ENCODE results near the gene CUBN.

CUBN gene

GRCh38 chr10:16999665-17000451 lies 129.8 kb downstream of the CUBN start:
- no peak for DNase-seq (ENCODE audit: low read depth, low spot score)
- no peak for TF ChIP-seq CTCF (IDR thresholded peaks at IDR 0.05; ENCODE audit: insufficient read depth, low read length, missing control alignments)
- H3K4me3 ChIP-seq (ENCODE audit: low read depth, low read length), result no peak overlapping the region
- POLR2A ChIA-PET, result interaction anchor here (1.5 to 2.9 kb wide), 2 partner anchors 13 to 229 kb away, joined by 4 to 16 read pairs; partner anchors contain the start of gene VIM
- CTCF ChIA-PET, result interaction anchor here (0.9 to 3.2 kb wide), 3 partner anchors 10 to 217 kb away, joined by 3 to 12 read pairs (median 3); no protein-coding TSS in a partner anchor

GRCh38 chr10:16996530-16996964 lies 133.1 kb downstream of the CUBN start:
- ChIA-PET POLR2A (interaction anchor here (0.7 to 1.8 kb wide), 7 partner anchors 10 to 234 kb away, joined by 3 to 6 read pairs (median 3); partner anchors contain the start of gene VIM), CTCF (interaction anchor here (0.9 to 1.8 kb wide), 2 partner anchors 205 to 260 kb away, joined by 3 to 4 read pairs; partner anchors contain the start of gene TRDMT1)
- DNase-seq (ENCODE audit: low read depth, low spot score), result no peak
- TF ChIP-seq CTCF (IDR thresholded peaks at IDR 0.05; ENCODE audit: insufficient read depth, low read length, missing control alignments), result no peak
- no peak overlapping the region for H3K4me3 ChIP-seq (ENCODE audit: low read depth, low read length)

- TF ChIP-seq CTCF (IDR thresholded peaks at IDR 0.05; ENCODE audit: insufficient read depth, low read length, missing control alignments), result no peak
- DNase-seq (ENCODE audit: low read depth, low spot score), result no peak
- ChIA-PET CTCF (interaction anchor here (0.9 to 1.8 kb wide), 2 partner anchors 8 to 205 kb away, joined by 3 to 4 read pairs; partner anchors contain the start of gene TRDMT1), POLR2A (interaction anchor here (0.7 to 1.8 kb wide), 7 partner anchors 9 to 234 kb away, joined by 3 to 6 read pairs (median 3); partner anchors contain the start of gene VIM)
- H3K4me3 ChIP-seq (ENCODE audit: low read depth, low read length), result no peak overlapping the region
These were observed 133.6 kb downstream of the CUBN start for GRCh38 chr10:16995867-16996529.

- no peak for DNase-seq (ENCODE audit: low read depth, low spot score)
- no peak for TF ChIP-seq CTCF (IDR thresholded peaks at IDR 0.05; ENCODE audit: insufficient read depth, low read length, missing control alignments)
- ChIA-PET CTCF (interaction anchor here (1.0 kb wide), 1 partner anchor 119 kb away, joined by 3 read pairs; no protein-coding TSS in a partner anchor), POLR2A (interaction anchor here (1.0 kb wide), 1 partner anchor 236 kb away, joined by 7 read pairs; the partner anchor contains the start of gene VIM)
- H3K4me3 ChIP-seq (ENCODE audit: low read depth, low read length), result no peak overlapping the region
These were observed 136.4 kb downstream of the CUBN start for GRCh38 chr10:16993186-16993585.

- DNase-seq (ENCODE audit: low read depth, low spot score), result no peak
- ChIA-PET POLR2A (interaction anchor here (0.7 to 1.0 kb wide), 3 partner anchors 61 to 236 kb away, joined by 3 to 7 read pairs (median 3); partner anchors contain the start of gene VIM), CTCF (interaction anchor here (1.0 kb wide), 1 partner anchor 118 kb away, joined by 3 read pairs; no protein-coding TSS in a partner anchor)
- peak overlapping the region; percentile 32 for H3K4me3 ChIP-seq (ENCODE audit: low read depth, low read length)
- no peak for TF ChIP-seq CTCF (IDR thresholded peaks at IDR 0.05; ENCODE audit: insufficient read depth, low read length, missing control alignments)
These were observed 136.9 kb downstream of the CUBN start for GRCh38 chr10:16992611-16993119.

Data from AG04449 (cell line).